BLaER1 (cell line): ENCODE data around the gene EML2.
"Not testable (repeated sequence)": the region's sequence is repeated elsewhere in the genome, so short reads cannot be mapped to it uniquely, and the experiment has no call there.

Experiments
- H3K27ac ChIP-seq: shearing (Covaris generic); formaldehyde crosslinking; 2 replicates; pipeline ENCODE4 v1.8.1; 2022
- H3K27me3 ChIP-seq: shearing (Covaris generic); formaldehyde crosslinking; 2 replicates; pipeline ENCODE4 v1.8.1; 2022
- H3K36me3 ChIP-seq: shearing (Covaris generic); formaldehyde crosslinking; 2 replicates; pipeline ENCODE4 v1.8.1; 2022
- H3K4me1 ChIP-seq: shearing (Covaris generic); formaldehyde crosslinking; 2 replicates; pipeline ENCODE4 v1.8.1; 2022
- H3K4me2 ChIP-seq: shearing (Covaris generic); formaldehyde crosslinking; 2 replicates; pipeline ENCODE4 v1.8.1; 2022
- H3K4me3 ChIP-seq: shearing (Covaris generic); formaldehyde crosslinking; 2 replicates; pipeline ENCODE4 v1.8.1; 2022
- H3K9ac ChIP-seq: shearing (Covaris generic); formaldehyde crosslinking; 2 replicates; pipeline ENCODE4 v1.8.1; 2022
- H3K9me3 ChIP-seq: shearing (Covaris generic); formaldehyde crosslinking; 2 replicates; pipeline ENCODE4 v1.8.1; 2022
- H4K20me1 ChIP-seq: shearing (Covaris generic); formaldehyde crosslinking; 2 replicates; pipeline ENCODE4 v1.8.1; 2022
- Cebpa-rat ChIP-seq: shearing (Covaris generic); IDR thresholded peaks from 2 replicates; pipeline ENCODE4 v1.8.1; 2022

EML2 gene, protein sequence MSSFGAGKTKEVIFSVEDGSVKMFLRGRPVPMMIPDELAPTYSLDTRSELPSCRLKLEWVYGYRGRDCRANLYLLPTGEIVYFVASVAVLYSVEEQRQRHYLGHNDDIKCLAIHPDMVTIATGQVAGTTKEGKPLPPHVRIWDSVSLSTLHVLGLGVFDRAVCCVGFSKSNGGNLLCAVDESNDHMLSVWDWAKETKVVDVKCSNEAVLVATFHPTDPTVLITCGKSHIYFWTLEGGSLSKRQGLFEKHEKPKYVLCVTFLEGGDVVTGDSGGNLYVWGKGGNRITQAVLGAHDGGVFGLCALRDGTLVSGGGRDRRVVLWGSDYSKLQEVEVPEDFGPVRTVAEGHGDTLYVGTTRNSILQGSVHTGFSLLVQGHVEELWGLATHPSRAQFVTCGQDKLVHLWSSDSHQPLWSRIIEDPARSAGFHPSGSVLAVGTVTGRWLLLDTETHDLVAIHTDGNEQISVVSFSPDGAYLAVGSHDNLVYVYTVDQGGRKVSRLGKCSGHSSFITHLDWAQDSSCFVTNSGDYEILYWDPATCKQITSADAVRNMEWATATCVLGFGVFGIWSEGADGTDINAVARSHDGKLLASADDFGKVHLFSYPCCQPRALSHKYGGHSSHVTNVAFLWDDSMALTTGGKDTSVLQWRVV

DNA sequence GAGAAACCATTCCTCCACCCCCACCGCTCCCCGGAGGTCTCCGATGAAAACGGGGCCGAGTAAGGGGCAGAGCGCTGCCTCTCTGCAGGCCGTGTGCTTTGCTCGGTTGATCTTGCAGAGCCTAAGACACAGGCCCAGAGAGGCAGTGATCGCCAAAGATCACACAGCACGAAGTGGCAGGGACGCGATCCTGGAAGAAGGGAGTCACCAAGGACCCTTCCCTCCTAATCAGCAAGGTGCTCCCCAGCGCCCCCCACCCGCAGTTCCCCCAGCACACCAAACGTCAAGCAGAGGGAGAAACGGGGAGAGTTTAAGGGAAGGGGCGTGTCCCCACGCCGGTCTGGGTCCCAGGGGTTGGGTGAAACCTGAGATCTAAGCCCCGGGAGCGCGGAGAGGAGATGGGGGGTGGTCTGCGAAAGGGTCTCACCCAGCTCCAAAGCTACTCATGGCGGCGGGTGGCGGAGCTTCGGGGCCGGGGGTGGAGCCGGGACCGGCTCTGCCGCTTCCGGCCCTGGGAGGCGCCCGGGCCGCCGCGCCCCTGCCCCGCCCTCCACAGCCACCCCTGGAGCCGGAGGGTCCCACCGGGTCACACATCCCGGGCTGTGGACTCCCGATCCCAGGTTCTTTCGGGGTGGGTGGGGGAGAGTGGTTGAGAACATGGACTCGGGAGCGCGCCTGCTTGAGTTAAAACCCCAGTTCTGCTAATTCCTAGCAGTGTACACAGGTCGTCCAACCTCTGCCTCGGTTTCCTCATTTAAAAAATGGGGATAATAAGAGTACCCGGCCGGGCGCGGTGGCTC lies at the start of gene EML2:
TSS of gene EML2 (minus strand) at position 468 of the 800 bp plus-strand sequence. CDS start at position 447, 21 bp downstream.
- no peak for TF ChIP-seq Cebpa-rat
- Histone ChIP-seq H4K20me1 (no peaks in the 10 kb centered on the region), H3K27ac (peak within 1 kb of the TSS; percentile 62; the same call in 1 of the 2 replicates), H3K4me1 (peaks cover 54% of the 10 kb centered on the region), H3K4me3 (peak within 1 kb of the TSS; percentile 77), H3K9me3 (no peaks in the 10 kb centered on the region), H3K9ac (peak within 1 kb of the TSS; percentile 81), H3K4me2 (peak within 1 kb of the TSS; percentile 95), H3K27me3 (peaks cover 9% of the 10 kb centered on the region), H3K36me3 (0 out of 2 replicates have a peak, but pooled peaks cover 4% of the 10 kb centered on the region)

DNA sequence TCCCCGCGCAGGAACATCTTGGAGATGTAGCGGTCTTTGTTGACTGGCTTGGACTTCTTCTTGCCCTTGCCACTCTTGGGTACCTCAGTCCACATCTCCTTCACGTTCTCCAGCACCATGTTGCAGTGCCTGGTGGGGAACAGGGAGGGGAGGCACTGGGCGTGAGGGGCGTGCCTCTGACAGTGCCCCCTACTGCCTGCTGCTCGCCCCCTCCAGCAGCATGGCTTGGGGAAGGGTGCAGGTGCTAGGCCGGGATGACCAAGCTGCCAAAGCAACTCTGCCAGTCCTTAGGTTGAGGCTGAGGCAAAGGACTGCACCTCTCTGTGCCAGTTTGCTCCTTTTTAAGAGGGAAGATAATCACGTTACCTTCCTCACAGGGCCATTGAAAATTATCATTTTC lies 48.4 kb upstream of the EML2 start:
- no peaks in the 10 kb centered on the region for H3K27me3 ChIP-seq
- peaks cover 11% of the 10 kb centered on the region for H3K4me1 ChIP-seq
- H3K4me2 ChIP-seq, result no peak overlapping the region
- TF ChIP-seq Cebpa-rat, result no peak
- H3K27ac ChIP-seq, result no peak overlapping the region
- no peak overlapping the region for H3K4me3 ChIP-seq
- H3K9ac ChIP-seq, result no peak overlapping the region
- peaks cover 71% of the 10 kb centered on the region for H3K36me3 ChIP-seq
- no peaks in the 10 kb centered on the region for H3K9me3 ChIP-seq
- peaks cover 73% of the 10 kb centered on the region for H4K20me1 ChIP-seq

DNA sequence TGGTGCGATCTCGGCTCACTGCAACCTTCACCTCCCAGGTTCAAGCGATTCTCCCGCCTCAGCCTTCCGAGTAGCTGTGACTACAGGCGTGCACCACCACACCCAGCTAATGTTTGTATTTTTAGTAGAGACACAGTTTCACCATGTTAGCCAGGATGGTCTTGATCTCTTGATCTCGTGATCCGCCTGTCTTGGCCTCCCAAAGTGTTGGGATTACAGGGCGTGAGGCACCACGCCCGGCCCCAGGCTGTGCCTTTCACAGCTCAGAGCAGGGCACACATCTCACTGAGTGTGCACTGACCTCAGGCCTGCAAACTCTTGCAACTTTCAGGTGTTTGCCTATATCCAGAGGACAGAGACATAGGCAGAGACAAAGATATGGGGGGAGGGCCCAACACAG lies 45.8 kb upstream of the EML2 start:
- not testable (repeated sequence) for H3K9me3 ChIP-seq, H3K27me3 ChIP-seq, H3K9ac ChIP-seq, H3K4me2 ChIP-seq, H3K4me3 ChIP-seq, H3K27ac ChIP-seq
- Histone ChIP-seq H4K20me1 (peaks cover 58% of the 10 kb centered on the region), H3K36me3 (peaks cover 71% of the 10 kb centered on the region), H3K4me1 (peaks cover 14% of the 10 kb centered on the region)

DNA sequence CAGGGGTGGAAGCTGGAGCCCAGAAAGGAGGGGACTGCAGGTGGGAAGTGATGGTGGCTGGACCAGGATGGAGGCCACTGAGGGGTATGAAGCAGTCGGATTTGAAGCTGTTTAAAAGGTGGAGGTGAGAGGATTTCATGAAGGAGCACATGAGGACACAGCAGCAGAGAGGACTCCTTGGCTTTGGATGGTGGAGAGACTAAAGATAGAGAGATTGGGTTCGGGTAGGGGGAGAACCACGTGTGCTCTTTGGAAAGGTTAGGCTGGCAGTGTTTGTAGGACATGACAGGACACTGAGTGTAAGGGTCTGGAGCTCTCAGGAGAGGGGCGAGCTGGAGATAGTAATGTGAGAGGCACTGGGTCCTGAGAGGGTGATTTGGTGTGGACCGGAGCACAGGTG lies 43.7 kb upstream of the EML2 start:
- H3K9me3 ChIP-seq, result no peaks in the 10 kb centered on the region
- no peak overlapping the region for H3K4me2 ChIP-seq
- no peak overlapping the region for H3K27ac ChIP-seq
- peaks cover 18% of the 10 kb centered on the region for H3K27me3 ChIP-seq
- no peak overlapping the region for H3K9ac ChIP-seq
- peaks cover 42% of the 10 kb centered on the region for H4K20me1 ChIP-seq
- H3K4me1 ChIP-seq, result peaks cover 14% of the 10 kb centered on the region
- peaks cover 51% of the 10 kb centered on the region for H3K36me3 ChIP-seq
- TF ChIP-seq Cebpa-rat, result no peak
- H3K4me3 ChIP-seq, result no peak overlapping the region

DNA sequence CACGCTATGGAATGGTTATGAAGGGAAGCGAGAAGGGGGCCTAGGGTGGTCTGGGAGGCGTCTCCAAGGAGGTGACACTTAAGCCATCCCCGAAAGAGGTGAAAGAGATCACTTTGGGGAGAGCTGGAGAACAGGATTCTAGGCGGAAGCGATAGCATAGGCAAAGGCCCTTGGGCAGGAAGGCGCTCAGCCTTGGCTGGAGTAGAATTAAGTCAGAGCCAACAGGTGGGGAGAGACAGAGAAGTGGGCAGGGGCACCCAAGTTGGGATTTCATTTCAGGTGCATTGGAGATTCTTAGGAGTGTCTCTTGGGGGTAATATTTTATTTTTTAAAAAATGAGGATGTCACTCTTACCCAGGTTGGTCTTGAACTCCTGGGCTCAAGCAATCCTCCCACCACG lies 42.9 kb upstream of the EML2 start:
- Histone ChIP-seq H3K4me1 (peaks cover 18% of the 10 kb centered on the region), H3K9ac (no peak overlapping the region; the same call in 1 of the 2 replicates), H3K27ac (peak overlapping the region; percentile 59; the same call in 1 of the 2 replicates), H4K20me1 (peaks cover 38% of the 10 kb centered on the region), H3K27me3 (peaks cover 26% of the 10 kb centered on the region), H3K9me3 (no peaks in the 10 kb centered on the region), H3K4me3 (no peak overlapping the region; the same call in 1 of the 2 replicates), H3K36me3 (peaks cover 43% of the 10 kb centered on the region), H3K4me2 (peak overlapping the region; percentile 92)
- TF ChIP-seq Cebpa-rat, result no peak

DNA sequence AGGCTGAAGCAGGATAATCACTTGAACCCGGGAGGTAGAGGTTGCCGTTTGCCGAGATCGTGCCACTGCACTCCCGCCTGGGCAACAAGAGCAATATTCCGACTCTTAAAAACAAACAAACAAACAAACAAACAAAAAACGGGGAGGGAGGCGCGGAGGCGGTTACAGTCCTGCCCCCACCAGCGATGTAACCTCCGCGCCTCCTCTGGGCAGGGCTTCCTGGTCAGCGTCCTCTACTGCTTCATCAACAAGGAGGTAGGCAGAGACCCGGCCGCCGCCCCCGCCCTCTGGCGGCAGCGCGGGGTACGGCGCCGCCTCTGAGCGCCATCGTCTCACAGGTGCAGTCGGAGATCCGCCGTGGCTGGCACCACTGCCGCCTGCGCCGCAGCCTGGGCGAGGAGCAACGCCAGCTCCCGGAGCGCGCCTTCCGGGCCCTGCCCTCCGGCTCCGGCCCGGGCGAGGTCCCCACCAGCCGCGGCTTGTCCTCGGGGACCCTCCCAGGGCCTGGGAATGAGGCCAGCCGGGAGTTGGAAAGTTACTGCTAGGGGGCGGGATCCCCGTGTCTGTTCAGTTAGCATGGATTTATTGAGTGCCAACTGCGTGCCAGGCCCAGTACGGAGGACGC lies 42.3 kb upstream of the EML2 start:
- peak overlapping the region; percentile 59 for H3K4me3 ChIP-seq
- H3K27ac ChIP-seq, result peak overlapping the region; percentile 59; the same call in 1 of the 2 replicates
- peak overlapping the region; percentile 92 for H3K4me2 ChIP-seq
- no peaks in the 10 kb centered on the region for H3K9me3 ChIP-seq
- TF ChIP-seq Cebpa-rat, result no peak
- peaks cover 34% of the 10 kb centered on the region for H4K20me1 ChIP-seq
- H3K4me1 ChIP-seq, result peaks cover 18% of the 10 kb centered on the region
- H3K36me3 ChIP-seq, result peaks cover 37% of the 10 kb centered on the region
- peaks cover 32% of the 10 kb centered on the region for H3K27me3 ChIP-seq
- peak overlapping the region; percentile 65 for H3K9ac ChIP-seq

DNA sequence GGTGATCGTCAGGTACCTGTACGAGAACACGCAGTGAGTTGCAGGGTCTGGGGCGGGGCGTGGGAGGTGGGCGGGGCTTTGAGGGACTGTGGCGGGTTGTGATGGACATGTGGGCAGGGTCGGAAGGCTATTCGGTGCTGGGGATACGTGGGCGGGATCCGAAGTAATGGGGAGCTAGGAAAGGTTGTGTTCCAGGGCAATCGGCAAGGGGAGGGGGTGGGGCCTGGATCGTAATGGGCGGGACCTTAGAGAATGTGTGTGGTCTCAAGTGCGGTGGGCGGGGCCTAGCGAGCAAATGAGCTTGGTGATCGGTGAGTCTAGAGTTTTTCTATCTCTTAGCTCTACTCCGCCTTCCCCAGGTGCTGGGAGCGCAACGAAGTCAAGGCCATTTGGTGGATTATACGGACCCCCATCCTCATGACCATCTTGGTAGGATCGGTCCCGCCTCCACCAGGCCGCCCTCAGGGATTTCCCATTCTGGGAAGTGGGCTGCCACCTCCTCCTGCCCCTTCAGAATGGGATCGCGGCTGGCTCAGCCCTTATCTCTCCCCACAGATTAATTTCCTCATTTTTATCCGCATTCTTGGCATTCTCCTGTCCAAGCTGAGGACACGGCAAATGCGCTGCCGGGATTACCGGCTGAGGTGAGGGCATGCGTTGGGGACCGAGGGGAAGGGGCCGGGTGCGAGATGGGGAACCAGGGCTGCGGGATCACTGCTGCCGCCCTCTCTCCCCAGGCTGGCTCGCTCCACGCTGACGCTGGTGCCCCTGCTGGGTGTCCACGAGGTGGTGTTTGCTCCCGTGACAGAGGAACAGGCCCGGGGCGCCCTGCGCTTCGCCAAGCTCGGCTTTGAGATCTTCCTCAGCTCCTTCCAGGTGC lies 38.4 kb upstream of the EML2 start:
- Histone ChIP-seq H3K4me2 (no peak overlapping the region), H3K9me3 (no peaks in the 10 kb centered on the region), H3K4me3 (no peak overlapping the region), H3K27ac (no peak overlapping the region), H3K9ac (no peak overlapping the region), H3K4me1 (peaks cover 18% of the 10 kb centered on the region), H3K27me3 (peaks cover 68% of the 10 kb centered on the region), H4K20me1 (peaks cover 8% of the 10 kb centered on the region; the same call in 1 of the 2 replicates), H3K36me3 (no peaks in the 10 kb centered on the region)
- TF ChIP-seq Cebpa-rat, result no peak

DNA sequence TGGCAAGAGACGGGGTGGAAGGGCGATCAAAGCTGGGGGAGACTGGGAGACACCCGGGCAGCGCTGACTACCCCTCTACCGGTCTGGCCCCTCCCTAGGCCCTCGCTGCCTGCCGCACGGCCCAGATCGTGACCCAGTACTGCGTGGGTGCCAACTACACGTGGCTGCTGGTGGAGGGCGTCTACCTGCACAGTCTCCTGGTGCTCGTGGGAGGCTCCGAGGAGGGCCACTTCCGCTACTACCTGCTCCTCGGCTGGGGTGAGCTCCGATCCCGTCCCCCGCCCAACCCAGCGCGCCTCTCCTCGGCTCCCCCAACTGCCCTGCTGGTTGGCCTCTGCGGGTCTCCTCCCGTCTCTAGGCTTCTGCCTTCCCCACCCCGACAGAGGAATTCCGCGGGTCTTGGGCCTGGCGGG lies 37.7 kb upstream of the EML2 start:
- Histone ChIP-seq H3K9ac (no peak overlapping the region), H4K20me1 (peaks cover 8% of the 10 kb centered on the region; the same call in 1 of the 2 replicates), H3K4me3 (no peak overlapping the region), H3K27ac (no peak overlapping the region), H3K4me2 (no peak overlapping the region), H3K27me3 (peaks cover 74% of the 10 kb centered on the region), H3K4me1 (peaks cover 16% of the 10 kb centered on the region), H3K36me3 (no peaks in the 10 kb centered on the region), H3K9me3 (no peaks in the 10 kb centered on the region)
- TF ChIP-seq Cebpa-rat, result no peak
